T-helper 1 cell (primary cell): ENCODE data around the gene ITGB1BP2.
"Not testable (repeated sequence)": the region's sequence is repeated elsewhere in the genome, so short reads cannot be mapped to it uniquely, and the experiment has no call there.

Experiments used
- DNase-seq, 5 donors: peaks; one replicate each; pipeline ENCODE4 v3.0.0-alpha.2; 2012 to 2020
- total RNA-seq, 4 donors: gene quantifications; one replicate each; lab custom pipeline; 2026; lab: John Stamatoyannopoulos, UW

Gene ITGB1BP2
- total RNA-seq: 1.5 to 3.7 (median 2.4) reads per million in 4 donors

GRCh38 chrX:71301195-71301924 is at the start of gene ITGB1BP2:
Gene ITGB1BP2, plus strand, starts transcription at chrX:71301750. Its CDS starts 57 bp downstream, at chrX:71301807.
- no peak for DNase-seq

GRCh38 chrX:71252221-71252620 is 49.3 kb upstream of the ITGB1BP2 start:
- no peak for DNase-seq

- DNase-seq: peak in 2 of 5 donors; percentile 14 to 20
Observed at GRCh38 chrX:71253253-71254091, 48.1 kb upstream of the ITGB1BP2 start.

GRCh38 chrX:71254092-71254963 is 47.2 kb upstream of the ITGB1BP2 start, which contains the start of gene ZMYM3:
Gene ZMYM3, minus strand, starts transcription at chrX:71254140. Its CDS starts 885 bp downstream, at chrX:71253255.
- DNase-seq: peak; percentile 55 to 84 (median 67)

GRCh38 chrX:71256051-71256450 is 45.5 kb upstream of the ITGB1BP2 start:
- no peak for DNase-seq

- DNase-seq: no peak
Observed at GRCh38 chrX:71256856-71257255, 44.7 kb upstream of the ITGB1BP2 start.

- not testable (repeated sequence) for DNase-seq
Observed at GRCh38 chrX:71268624-71269023, 32.9 kb upstream of the ITGB1BP2 start.

- DNase-seq: no peak
Observed at GRCh38 chrX:71269801-71270395, 31.7 kb upstream of the ITGB1BP2 start.

- not testable (repeated sequence) for DNase-seq
Observed at GRCh38 chrX:71272313-71272712, 29.2 kb upstream of the ITGB1BP2 start.

- DNase-seq: not testable (repeated sequence)
Observed at GRCh38 chrX:71281300-71281699, 20.2 kb upstream of the ITGB1BP2 start.

GRCh38 chrX:71282514-71283402 is 18.8 kb upstream of the ITGB1BP2 start:
- peak in 4 of 5 donors; percentile 6 to 55 (median 17) for DNase-seq

- peak; percentile 69 to 97 (median 83) for DNase-seq
Observed at GRCh38 chrX:71283403-71284143, 18.0 kb upstream of the ITGB1BP2 start, which contains the start of gene NONO. Gene NONO, plus strand, starts transcription at chrX:71283635. Its CDS starts 7,003 bp downstream, at chrX:71290638.

GRCh38 chrX:71285929-71286328 is 15.6 kb upstream of the ITGB1BP2 start:
- DNase-seq: no peak

- no peak for DNase-seq
Observed at GRCh38 chrX:71291381-71291780, 10.2 kb upstream of the ITGB1BP2 start.

GRCh38 chrX:71292669-71293365 is 8.7 kb upstream of the ITGB1BP2 start:
- DNase-seq: no peak

GRCh38 chrX:71296806-71297205 is 4.7 kb upstream of the ITGB1BP2 start:
- DNase-seq: no peak

- no peak for DNase-seq
Observed at GRCh38 chrX:71298119-71298518, 3.4 kb upstream of the ITGB1BP2 start.

GRCh38 chrX:71300064-71300463 is 1.5 kb upstream of the ITGB1BP2 start:
- not testable (repeated sequence) for DNase-seq

GRCh38 chrX:71300495-71300894 is 1.1 kb upstream of the ITGB1BP2 start:
- DNase-seq: not testable (repeated sequence)
